Cerebellar nuclear complex (tissue), 1 donor: ENCODE measurements around the gene AUTS2.

Experiments used
- DNase-seq, 2 experiments: peaks; one replicate each; lab custom pipeline; 2025; lab: John Stamatoyannopoulos, UW

AUTS2 gene

DNA sequence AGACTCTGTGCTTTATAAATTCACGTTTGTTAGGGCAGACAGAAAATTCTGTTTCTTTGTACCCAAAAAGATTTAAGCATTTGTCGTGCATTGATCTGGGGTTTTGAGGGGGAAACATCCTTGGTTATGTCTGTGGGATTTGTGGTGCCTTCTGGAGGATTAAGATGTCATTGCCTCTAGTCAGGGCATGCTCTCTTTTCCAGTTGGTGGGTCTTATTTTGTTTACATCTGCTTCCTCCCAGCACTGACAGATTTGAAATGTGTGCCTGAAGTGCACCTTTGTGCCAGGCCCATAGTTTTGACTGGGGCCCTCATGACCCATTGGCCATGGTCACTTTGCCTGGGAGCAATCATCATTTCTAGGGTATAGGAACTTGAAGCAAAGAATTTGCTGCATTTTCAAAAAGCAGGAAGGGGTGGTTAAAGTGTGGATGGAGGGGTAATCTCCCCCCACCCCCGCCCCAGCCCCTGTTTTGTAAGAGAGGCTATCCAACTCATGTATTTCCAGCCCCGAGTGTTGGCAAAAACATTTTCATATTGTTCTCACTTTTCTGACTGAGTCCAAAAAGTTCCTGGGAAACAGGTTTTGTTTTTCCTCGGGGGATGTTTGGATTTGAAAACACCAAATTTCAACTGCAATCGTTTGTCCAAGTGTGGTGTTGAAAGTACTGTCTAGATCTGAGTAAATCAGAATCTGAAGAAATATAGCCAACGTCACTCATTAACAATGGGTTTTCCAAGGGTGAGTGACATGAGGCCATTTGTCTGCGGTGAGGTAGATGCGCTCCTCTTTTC, 1145.5 kb downstream of the AUTS2 start:
- no peak for DNase-seq

GRCh38 chr7:70744492-70744891, 1146.2 kb downstream of the AUTS2 start:
- no peak for DNase-seq

- no peak for DNase-seq
Observed at GRCh38 chr7:70749831-70750230, 1151.6 kb downstream of the AUTS2 start.

DNA sequence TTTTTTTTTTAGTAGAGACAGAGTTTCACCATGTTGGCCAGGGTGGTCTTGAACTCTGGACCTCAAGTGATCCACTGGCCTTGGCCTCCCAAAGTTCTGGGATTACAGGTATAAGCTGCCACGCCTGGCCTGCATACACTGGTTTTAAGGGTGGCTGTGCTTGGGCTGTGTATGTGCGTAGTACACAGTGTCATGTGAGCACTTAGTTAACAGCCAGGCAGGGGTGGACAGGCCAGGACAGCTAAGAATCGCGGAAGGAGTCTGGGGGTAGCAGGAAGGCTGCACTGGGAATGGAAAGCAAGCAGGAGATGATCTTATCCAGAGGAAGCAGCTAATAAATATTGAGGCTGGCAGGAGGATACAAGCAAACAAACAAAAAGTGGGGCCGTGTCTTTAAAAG, 1153.6 kb downstream of the AUTS2 start:
- DNase-seq, result no peak

GRCh38 chr7:70752794-70753241, 1154.5 kb downstream of the AUTS2 start:
- no peak for DNase-seq

DNA sequence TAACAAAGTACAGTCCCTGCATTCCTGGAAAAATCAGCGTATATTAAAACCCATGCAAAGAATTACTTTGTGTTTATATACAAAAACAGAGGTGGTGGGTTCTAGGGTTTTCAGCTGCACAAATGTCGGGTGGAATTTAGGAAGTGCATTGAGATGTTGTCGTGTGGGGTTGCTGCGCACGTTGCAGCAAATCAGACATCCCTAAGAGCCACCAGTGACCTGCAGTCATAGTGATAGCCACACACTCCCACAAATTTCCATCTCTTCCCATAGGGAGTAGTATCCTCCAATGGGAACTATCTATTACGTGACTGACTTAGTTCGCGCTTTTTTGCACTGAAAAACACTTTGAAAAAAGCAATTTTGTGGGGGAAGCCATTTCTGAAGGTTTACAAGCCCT, 1158.5 kb downstream of the AUTS2 start:
- DNase-seq, result no peak

GRCh38 chr7:70758646-70759045, 1160.4 kb downstream of the AUTS2 start:
- DNase-seq, result no peak

DNA sequence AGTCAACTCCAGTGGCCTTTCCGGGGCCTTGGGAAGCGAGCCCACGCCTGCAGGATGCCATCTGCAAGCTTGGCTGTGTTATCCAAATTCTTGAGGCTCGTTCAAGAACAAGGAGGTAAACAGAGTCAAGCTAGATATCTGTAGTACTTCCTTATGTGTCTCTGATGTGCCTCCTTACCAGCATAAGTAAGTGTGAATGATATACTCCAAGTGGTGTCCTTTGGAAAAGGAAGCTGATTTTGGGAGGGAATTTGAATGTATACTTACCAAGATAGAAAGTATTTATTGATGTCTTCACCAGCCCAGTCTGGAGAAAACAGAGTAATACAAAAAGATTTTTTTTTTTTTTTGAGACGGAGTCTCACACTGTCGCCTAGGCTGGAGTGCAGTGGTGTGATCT, 1161.4 kb downstream of the AUTS2 start:
- DNase-seq, result no peak

DNA sequence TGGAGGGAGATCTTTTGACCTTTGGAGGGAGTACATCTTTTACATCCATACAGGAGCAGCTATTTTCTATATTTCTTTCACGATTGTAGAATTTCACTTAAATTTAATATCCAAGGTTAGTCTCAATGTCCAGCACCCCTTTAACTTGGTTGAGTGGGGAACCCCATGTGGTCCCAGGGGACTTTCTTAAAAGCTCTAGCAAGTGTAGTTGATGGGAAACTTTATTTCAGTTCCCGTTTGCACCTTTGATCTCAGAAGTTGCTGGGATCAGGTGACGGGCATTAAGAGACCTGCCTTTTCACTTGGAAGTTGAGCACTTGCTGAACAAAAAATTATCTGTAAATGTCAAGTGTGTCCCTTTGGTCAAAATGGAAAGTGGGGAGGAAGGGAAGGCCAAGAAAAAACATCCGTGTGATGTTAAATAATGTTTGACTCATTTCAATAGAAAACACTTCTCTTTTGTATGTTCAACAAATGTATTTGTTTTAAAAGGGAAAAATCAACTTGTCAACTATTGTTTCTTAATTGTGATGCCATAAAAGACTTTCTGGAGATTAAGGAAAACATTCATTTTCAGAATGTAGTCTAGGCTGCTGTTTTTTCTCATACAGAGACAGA, 1163.5 kb downstream of the AUTS2 start:
- no peak for DNase-seq

DNA sequence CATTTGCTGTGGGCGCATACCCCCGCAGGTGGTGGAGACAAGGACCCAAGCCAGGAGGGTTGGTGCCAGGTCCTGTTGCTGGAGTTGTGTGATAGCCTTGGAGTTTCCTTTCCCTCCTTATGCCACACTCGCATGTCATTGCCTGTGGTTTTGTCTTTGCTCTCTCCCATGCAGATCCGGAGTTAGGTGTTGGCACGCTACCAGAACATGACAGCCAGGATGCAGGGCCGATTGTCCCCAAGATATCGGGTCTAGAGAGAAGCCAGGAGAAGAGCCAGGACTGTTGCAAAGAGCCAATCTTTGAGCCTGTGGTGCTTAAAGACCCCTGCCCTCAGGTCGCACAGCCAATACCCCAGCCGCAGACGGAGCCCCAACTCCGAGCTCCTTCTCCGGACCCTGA, 1164.4 kb downstream of the AUTS2 start:
- no peak for DNase-seq

GRCh38 chr7:70763961-70764691, 1165.9 kb downstream of the AUTS2 start:
- DNase-seq, result no peak

GRCh38 chr7:70764701-70765208, 1166.5 kb downstream of the AUTS2 start:
- no peak for DNase-seq

- DNase-seq, result no peak
Observed at GRCh38 chr7:70765651-70766050, 1167.4 kb downstream of the AUTS2 start.

DNA sequence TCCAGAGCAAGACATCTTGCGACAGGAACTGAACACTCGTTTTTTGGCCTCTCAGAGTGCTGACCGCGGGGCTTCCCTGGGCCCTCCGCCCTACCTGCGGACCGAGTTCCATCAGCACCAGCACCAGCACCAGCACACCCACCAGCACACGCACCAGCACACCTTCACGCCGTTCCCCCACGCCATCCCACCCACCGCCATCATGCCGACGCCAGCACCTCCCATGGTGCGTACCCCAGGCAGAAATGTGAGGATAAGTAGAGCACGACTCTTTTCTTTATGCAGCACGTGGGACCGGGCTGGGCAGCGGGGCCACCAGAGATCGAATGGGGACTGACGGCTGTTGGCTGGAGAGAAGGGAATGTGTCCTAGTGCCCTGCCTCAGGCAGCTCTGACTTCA, 1167.8 kb downstream of the AUTS2 start:
- DNase-seq, result no peak

- no peak for DNase-seq
Observed at GRCh38 chr7:70766694-70767093, 1168.4 kb downstream of the AUTS2 start.

DNA sequence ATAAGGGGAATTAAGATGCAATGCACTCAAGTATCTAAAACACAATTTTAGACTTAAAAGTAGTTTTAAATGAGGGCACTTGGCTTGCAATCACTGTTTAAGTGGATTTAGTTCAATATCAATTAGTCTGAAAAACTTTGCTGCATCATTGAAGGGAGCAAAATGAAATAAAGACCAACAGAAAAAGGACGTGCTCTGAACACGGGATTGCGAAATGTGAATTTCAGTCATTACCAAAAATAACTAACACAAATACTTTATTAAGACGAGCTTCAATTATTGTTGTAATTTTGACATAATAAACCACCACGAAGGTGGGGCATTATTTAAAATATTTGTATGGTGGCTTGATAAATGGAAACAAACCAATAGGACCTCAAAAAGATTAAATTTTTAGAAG, 1171.9 kb downstream of the AUTS2 start:
- DNase-seq, result no peak

DNA sequence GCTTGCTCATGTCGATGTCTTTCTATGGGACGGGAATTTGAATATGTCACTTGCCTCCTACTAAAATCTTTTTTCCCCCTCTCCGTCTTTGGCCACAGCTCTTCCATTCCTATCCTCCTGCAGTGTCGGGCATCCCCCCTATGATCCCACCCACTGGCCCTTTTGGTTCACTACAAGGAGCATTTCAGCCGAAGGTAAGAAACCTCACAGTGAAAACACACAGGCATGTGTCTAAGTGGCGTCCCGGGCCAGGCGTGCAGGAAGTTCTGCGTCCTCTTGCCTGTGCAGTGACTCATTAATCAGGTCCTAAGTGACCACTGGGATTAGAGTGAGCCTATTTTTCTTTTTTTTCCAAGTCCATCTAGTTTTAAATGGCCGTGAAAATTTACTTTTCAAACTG, 1173.2 kb downstream of the AUTS2 start:
- DNase-seq, result no peak

GRCh38 chr7:70772891-70773290, 1174.6 kb downstream of the AUTS2 start:
- DNase-seq, result no peak

GRCh38 chr7:70773406-70773805, 1175.1 kb downstream of the AUTS2 start:
- DNase-seq, result no peak

DNA sequence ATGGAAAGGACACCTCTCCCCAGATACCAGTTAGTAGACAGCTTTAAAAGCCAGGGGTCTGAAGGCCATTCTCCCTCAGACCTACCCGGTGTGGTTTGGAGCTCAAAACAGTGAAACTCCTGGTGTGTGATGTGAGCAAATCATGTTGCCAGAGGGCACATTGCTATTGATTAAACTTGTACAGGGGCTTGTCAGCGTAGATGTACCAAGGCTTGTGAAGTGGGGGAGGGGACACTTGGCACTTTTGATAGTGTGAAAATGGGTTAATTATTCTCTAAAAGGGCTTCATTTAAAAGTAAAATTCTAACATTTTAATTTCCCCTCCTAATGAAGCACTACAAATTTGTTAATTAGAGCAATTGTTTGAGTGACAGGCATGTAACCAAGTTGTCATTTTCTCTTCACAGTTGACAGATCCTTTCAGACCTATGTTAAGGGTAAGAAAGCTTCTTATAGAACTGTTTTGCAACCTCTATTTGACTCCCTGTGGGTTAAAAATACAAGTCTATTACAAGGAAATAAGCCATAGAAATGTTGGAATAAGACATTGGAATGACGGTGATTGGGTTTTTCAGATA, 1176.8 kb downstream of the AUTS2 start:
- no peak for DNase-seq

GRCh38 chr7:70775570-70776156, 1177.4 kb downstream of the AUTS2 start:
- no peak for DNase-seq

DNA sequence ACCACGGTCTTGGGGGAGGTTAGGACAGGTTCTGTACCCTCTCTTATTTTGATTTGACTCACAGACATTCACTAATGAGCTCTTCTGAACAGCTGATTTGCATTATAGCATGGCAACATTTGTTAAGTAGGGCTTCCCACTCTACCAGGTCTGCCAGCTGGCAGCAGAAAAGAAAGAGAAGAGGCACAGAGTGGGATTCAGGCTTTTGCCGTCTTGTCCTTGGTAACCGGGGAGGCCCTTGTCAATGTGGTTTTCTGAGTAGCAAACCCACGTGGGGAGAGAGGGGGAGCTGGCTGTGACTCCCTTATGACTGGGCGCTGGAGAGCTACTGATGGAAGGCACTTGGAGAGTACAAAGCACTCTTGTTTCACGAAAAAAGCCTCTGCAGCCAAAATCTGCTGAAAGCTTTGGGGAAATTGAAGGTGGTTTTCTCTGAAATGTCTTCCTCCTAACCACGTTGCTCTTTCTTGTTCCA, 1178.4 kb downstream of the AUTS2 start:
- DNase-seq, result no peak
